GM12873 (cell line): ENCODE results near the gene EPS8L2.

ENCODE experiments used
- CTCF ChIP-seq: IDR thresholded peaks from 2 replicates; pipeline ENCODE4 v1.5.1; 2012; ENCODE audit warnings: low read depth, mild to moderate bottlenecking, moderate library complexity, low read length, control low read depth; ENCODE audit not compliant: insufficient read depth; ENCODE audit errors: missing control alignments

EPS8L2 gene

GRCh38 chr11:705646-706438 lies at the start of gene EPS8L2:
Gene EPS8L2 (plus strand): TSS chr11:706231. CDS start chr11:709408, 3,177 bp downstream.
- TF ChIP-seq CTCF, result no peak

GRCh38 chr11:656426-656825 lies 49.6 kb upstream of the EPS8L2 start:
- no peak for TF ChIP-seq CTCF

- TF ChIP-seq CTCF, result no peak
Measured at GRCh38 chr11:656866-657265, 49.2 kb upstream of the EPS8L2 start.

GRCh38 chr11:657691-658126 lies 48.3 kb upstream of the EPS8L2 start:
- TF ChIP-seq CTCF, result no peak

- no peak for TF ChIP-seq CTCF
Measured at GRCh38 chr11:659532-660085, 46.4 kb upstream of the EPS8L2 start.

- TF ChIP-seq CTCF, result no peak
Measured at GRCh38 chr11:660281-660680, 45.8 kb upstream of the EPS8L2 start.

GRCh38 chr11:660681-661444 lies 45.2 kb upstream of the EPS8L2 start:
- no peak for TF ChIP-seq CTCF
